WTC11 (cell line): Measurements from ENCODE around the gene EFS. TPM values are rescaled to one million over a fixed set of nuclear protein-coding genes. Genes with fewer than 3 reads are reported as not detected.

ENCODE experiments used
- ATAC-seq: fragments of 200-7000 bp; cut with Tn5 transposase; 2 replicates; pipeline ENCODE4 v1.10.0; 2021; ENCODE audit warnings: mild to moderate bottlenecking, moderate library complexity
- CTCF ChIA-PET: fragments of 300-600 bp; sonication (Branson Sonifier 250); formaldehyde crosslinking; loops from one replicate; lab custom pipeline; 2021; ENCODE audit warnings: antibody characterized with exemption; lab: Charles Lee
- POLR2A ChIA-PET: fragments of 350-600 bp; sonication (Branson Sonifier 250); formaldehyde crosslinking; loops from one replicate; lab custom pipeline; 2021; ENCODE audit warnings: antibody characterized with exemption; lab: Charles Lee
- DNase-seq: peaks from one replicate; pipeline ENCODE4 v3.0.0; 2021; ENCODE audit warnings: low spot score
- H3K27ac Mint-ChIP-seq: 2 replicates; pipeline ENCODE4 v1.8.0; 2021; ENCODE audit warnings: mixed read lengths
- H3K27me3 Mint-ChIP-seq: 2 replicates; pipeline ENCODE4 v1.8.0; 2021; ENCODE audit warnings: low read depth, mild to moderate bottlenecking, moderate library complexity, mixed read lengths
- H3K36me3 Mint-ChIP-seq: 2 replicates; pipeline ENCODE4 v1.8.0; 2021; ENCODE audit warnings: mixed read lengths
- H3K4me1 Mint-ChIP-seq: 2 replicates; pipeline ENCODE4 v1.8.0; 2022; ENCODE audit warnings: mixed read lengths
- H3K4me3 Mint-ChIP-seq: 2 replicates; pipeline ENCODE4 v1.8.0; 2021; ENCODE audit warnings: mild to moderate bottlenecking, moderate library complexity, mixed read lengths
- H3K9me3 Mint-ChIP-seq: 2 replicates; pipeline ENCODE4 v1.8.0; 2021; ENCODE audit warnings: mixed read lengths
- ATF6 ChIP-seq: sonication (generic); formaldehyde crosslinking; IDR thresholded peaks from 2 replicates; pipeline ENCODE4 v1.8.1; 2023; ENCODE audit warnings: mild to moderate bottlenecking, missing genetic modification reagents
- CBFB ChIP-seq: sonication (generic); formaldehyde crosslinking; IDR thresholded peaks from 2 replicates; pipeline ENCODE4 v1.8.1; 2022; ENCODE audit warnings: mild to moderate bottlenecking, low read depth, missing genetic modification reagents
- CREM ChIP-seq: sonication (generic); formaldehyde crosslinking; IDR thresholded peaks from 2 replicates; pipeline ENCODE4 v1.8.1; 2022; ENCODE audit warnings: mild to moderate bottlenecking, missing genetic modification reagents, moderate library complexity
- E2F5 ChIP-seq: sonication (generic); formaldehyde crosslinking; IDR thresholded peaks from 2 replicates; pipeline ENCODE4 v1.8.1; 2022; ENCODE audit warnings: mild to moderate bottlenecking, moderate library complexity, missing genetic modification reagents
- ERG ChIP-seq: fragments of 250-450 bp; sonication (Bioruptor Pico); IDR thresholded peaks from 2 replicates; pipeline ENCODE4 v1.8.0; 2021; ENCODE audit warnings: mild to moderate bottlenecking
- ESRRA ChIP-seq: sonication (generic); formaldehyde crosslinking; IDR thresholded peaks from 2 replicates; pipeline ENCODE4 v1.8.1; 2022; ENCODE audit warnings: mild to moderate bottlenecking, missing genetic modification reagents, borderline replicate concordance
- ETV6 ChIP-seq: sonication (generic); formaldehyde crosslinking; IDR thresholded peaks from 2 replicates; pipeline ENCODE4 v1.8.1; 2022; ENCODE audit warnings: mild to moderate bottlenecking, missing genetic modification reagents
- MLX ChIP-seq: sonication (generic); formaldehyde crosslinking; IDR thresholded peaks from 2 replicates; pipeline ENCODE4 v1.8.1; 2023; ENCODE audit warnings: mild to moderate bottlenecking, missing genetic modification reagents, moderate library complexity
- MYBL2 ChIP-seq: sonication (generic); formaldehyde crosslinking; IDR thresholded peaks from 2 replicates; pipeline ENCODE4 v1.8.1; 2023; ENCODE audit warnings: mild to moderate bottlenecking, moderate library complexity, missing genetic modification reagents
- TEAD1 ChIP-seq: sonication (generic); formaldehyde crosslinking; IDR thresholded peaks from 2 replicates; pipeline ENCODE4 v1.8.0; 2022; ENCODE audit warnings: mild to moderate bottlenecking, missing genetic modification reagents
- TEAD4 ChIP-seq: sonication (generic); formaldehyde crosslinking; IDR thresholded peaks from 2 replicates; pipeline ENCODE4 v1.8.0; 2022; ENCODE audit warnings: mild to moderate bottlenecking, missing genetic modification reagents
- USF1 ChIP-seq: sonication (generic); formaldehyde crosslinking; IDR thresholded peaks from 2 replicates; pipeline ENCODE4 v1.8.0; 2022; ENCODE audit warnings: mild to moderate bottlenecking, missing genetic modification reagents
- ZNF512 ChIP-seq: sonication (generic); formaldehyde crosslinking; IDR thresholded peaks from 2 replicates; pipeline ENCODE4 v1.8.1; 2022; ENCODE audit warnings: missing genetic modification reagents, borderline replicate concordance
- ZSCAN18 ChIP-seq: fragments of 250-450 bp; sonication (Bioruptor Pico); IDR thresholded peaks from 2 replicates; pipeline ENCODE4 v2.1.2; 2022; ENCODE audit warnings: mild to moderate bottlenecking, moderate library complexity
- total RNA-seq: library from RNA; stranded (reverse); gene quantifications from 3 replicates; pipeline ENCODE4 v1.2.3, GENCODE V29; 2021

Gene EFS
- total RNA-seq, 1 experiment from 2014 or later, result 35.3 TPM

GRCh38 chr14:23414254-23414653 is 49.3 kb upstream of the EFS start (continued):
- no peak for TF ChIP-seq E2F5 (CRISPR knock-in tag)

- POLR2A ChIA-PET, result no interaction called here
- no peak for ATAC-seq
- Mint-ChIP-seq H3K9me3 (no peaks in the 10 kb centered on the region), H3K4me3 (no peak overlapping the region), H3K27me3 (peaks cover 15% of the 10 kb centered on the region), H3K27ac (no peak overlapping the region)
- no peak for DNase-seq
- CTCF ChIA-PET, result interaction anchor here (0.6 to 2.7 kb wide), 2 partner anchors 13 to 34 kb away, joined by 3 to 8 read pairs; no protein-coding TSS in a partner anchor
- TF ChIP-seq USF1 (CRISPR knock-in tag), result no peak
- TF ChIP-seq TEAD1 (CRISPR knock-in tag), result no peak
- TF ChIP-seq ESRRA (CRISPR knock-in tag), result no peak
- no peak for TF ChIP-seq MYBL2
- no peak for TF ChIP-seq TEAD4 (CRISPR knock-in tag)
- no peak for TF ChIP-seq CREM
- no peak for TF ChIP-seq ETV6 (CRISPR knock-in tag)
- no peak for TF ChIP-seq CBFB
- no peak for TF ChIP-seq ZNF512
- TF ChIP-seq ERG (CRISPR knock-in tag), result no peak
- no peak for TF ChIP-seq MLX (CRISPR knock-in tag)
- TF ChIP-seq ATF6 (CRISPR knock-in tag), result no peak
- no peak for TF ChIP-seq ZSCAN18 (CRISPR knock-in tag)
- TF ChIP-seq, all 79 proteins: peak for 0
- Mint-ChIP-seq H3K36me3 (no peaks in the 10 kb centered on the region), H3K4me1 (no peaks in the 10 kb centered on the region)
Observed at GRCh38 chr14:23413681-23414080, 48.7 kb upstream of the EFS start.
